SU-DHL-6 (cell line): ENCODE results near the gene NECAB2.

Experiments
- H2AFZ ChIP-seq: fragments of 200-600 bp; sonication (generic); 2 replicates; pipeline ENCODE4 v1.6.1; 2014; ENCODE audit warnings: low read depth, mild to moderate bottlenecking, moderate library complexity, mixed read lengths, antibody characterized with exemption, low read length; ENCODE audit not compliant: severe bottlenecking
- H3F3A ChIP-seq: fragments of 200-600 bp; shearing (Covaris generic); 2 replicates; pipeline ENCODE4 v1.6.0; 2016; ENCODE audit warnings: antibody characterized with exemption, mild to moderate bottlenecking; ENCODE audit not compliant: insufficient read depth
- H3K27ac ChIP-seq: fragments of 200-600 bp; sonication (generic); 2 replicates; pipeline ENCODE4 v1.5.1; 2016; ENCODE audit warnings: low read depth, mild to moderate bottlenecking, low read length, moderate library complexity, mixed read lengths
- H3K27me3 ChIP-seq: fragments of 200-600 bp; sonication (generic), shearing (Covaris generic); 2 replicates; pipeline ENCODE4 v1.6.0; 2014; ENCODE audit warnings: mild to moderate bottlenecking, low read length
- H3K36me3 ChIP-seq: fragments of 200-600 bp; sonication (generic); 2 replicates; pipeline ENCODE4 v1.6.1; 2014; ENCODE audit warnings: mild to moderate bottlenecking, low read length, mixed read lengths
- H3K4me2 ChIP-seq: fragments of 300-600, 200-600 bp; shearing (Covaris generic), sonication (generic); 2 replicates; pipeline ENCODE4 v1.6.0; 2014; ENCODE audit warnings: low read length, low read depth, mild to moderate bottlenecking; ENCODE audit not compliant: poor library complexity, severe bottlenecking
- H3K4me3 ChIP-seq: fragments of 200-600 bp; sonication (generic); 2 replicates; pipeline ENCODE4 v1.5.1; 2014; ENCODE audit warnings: antibody characterized with exemption, low read length, mild to moderate bottlenecking, mixed read lengths; ENCODE audit not compliant: insufficient read depth, poor library complexity, severe bottlenecking
- H3K79me2 ChIP-seq: fragments of 200-600 bp; sonication (generic); 2 replicates; pipeline ENCODE4 v1.6.1; 2014; ENCODE audit warnings: mild to moderate bottlenecking, low read length, moderate library complexity; ENCODE audit not compliant: insufficient read depth
- H3K9ac ChIP-seq: fragments of 200-600 bp; sonication (generic); 2 replicates; pipeline ENCODE4 v1.7.0; 2014; ENCODE audit warnings: mild to moderate bottlenecking, low read length
- H3K9me2 ChIP-seq: fragments of 200-600 bp; sonication (generic); replicated peaks from 2 replicates; pipeline ENCODE4 v1.6.1; 2014; ENCODE audit warnings: low read length; ENCODE audit not compliant: insufficient read depth
- H3K9me3 ChIP-seq: fragments of 200-600 bp; sonication (generic); 2 replicates; pipeline ENCODE4 v1.6.1; 2014; ENCODE audit warnings: low read length, mixed read lengths; ENCODE audit not compliant: insufficient read depth
- H4K20me1 ChIP-seq: fragments of 200-600 bp; sonication (generic); 2 replicates; pipeline ENCODE4 v1.6.1; 2014; ENCODE audit warnings: low read depth, mild to moderate bottlenecking, antibody characterized with exemption, low read length, moderate library complexity, mixed read lengths
- EZH2phosphoT487 ChIP-seq: fragments of 200-600 bp; sonication (generic), shearing (Covaris generic); conservative IDR thresholded peaks from 2 replicates; pipeline ENCODE4 v1.6.1; 2018; ENCODE audit warnings: mild to moderate bottlenecking, antibody characterized with exemption, low read length, moderate library complexity, mixed read lengths
- TF ChIP-seq, protein P1 (sequence below): fragments of 200-600 bp; sonication (generic); IDR thresholded peaks from one replicate; pipeline ENCODE4 v1.5.1; 2017; ENCODE audit warnings: antibody characterized with exemption, mild to moderate bottlenecking, low read length, moderate library complexity; ENCODE audit not compliant: insufficient read depth, poor library complexity, severe bottlenecking

Gene NECAB2

DNA sequence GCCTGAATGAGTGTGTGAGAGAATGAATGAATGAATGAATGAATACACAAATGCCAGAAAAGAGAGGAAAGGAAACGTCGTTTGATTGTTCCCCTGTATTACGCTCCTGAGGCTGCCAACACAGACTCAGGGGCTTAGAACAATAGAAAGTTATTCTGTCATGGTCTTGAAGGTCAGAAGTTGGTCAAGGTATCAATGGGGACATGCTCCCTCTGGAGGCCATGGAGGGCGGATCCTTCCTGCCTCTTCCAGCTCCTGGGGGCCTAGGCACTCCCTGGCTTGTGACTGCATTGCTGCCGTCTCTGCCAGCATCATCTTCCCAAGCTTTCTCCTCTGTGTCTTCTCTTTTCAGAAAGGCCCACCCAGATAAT, 76.1 kb downstream of the NECAB2 start:
- Histone ChIP-seq H3K9ac (no peak overlapping the region), H3K9me2 (no peaks in the 10 kb centered on the region), H3K4me2 (no peak overlapping the region), H4K20me1 (no peaks in the 10 kb centered on the region), H3K4me3 (no peak overlapping the region), H3F3A (no peaks in the 10 kb centered on the region), H3K36me3 (no peaks in the 10 kb centered on the region), H3K27me3 (no peaks in the 10 kb centered on the region), H3K79me2 (no peaks in the 10 kb centered on the region), H3K9me3 (no peaks in the 10 kb centered on the region), H3K27ac (no peak overlapping the region), H2AFZ (no peak overlapping the region)
- TF ChIP-seq, protein P1, sequence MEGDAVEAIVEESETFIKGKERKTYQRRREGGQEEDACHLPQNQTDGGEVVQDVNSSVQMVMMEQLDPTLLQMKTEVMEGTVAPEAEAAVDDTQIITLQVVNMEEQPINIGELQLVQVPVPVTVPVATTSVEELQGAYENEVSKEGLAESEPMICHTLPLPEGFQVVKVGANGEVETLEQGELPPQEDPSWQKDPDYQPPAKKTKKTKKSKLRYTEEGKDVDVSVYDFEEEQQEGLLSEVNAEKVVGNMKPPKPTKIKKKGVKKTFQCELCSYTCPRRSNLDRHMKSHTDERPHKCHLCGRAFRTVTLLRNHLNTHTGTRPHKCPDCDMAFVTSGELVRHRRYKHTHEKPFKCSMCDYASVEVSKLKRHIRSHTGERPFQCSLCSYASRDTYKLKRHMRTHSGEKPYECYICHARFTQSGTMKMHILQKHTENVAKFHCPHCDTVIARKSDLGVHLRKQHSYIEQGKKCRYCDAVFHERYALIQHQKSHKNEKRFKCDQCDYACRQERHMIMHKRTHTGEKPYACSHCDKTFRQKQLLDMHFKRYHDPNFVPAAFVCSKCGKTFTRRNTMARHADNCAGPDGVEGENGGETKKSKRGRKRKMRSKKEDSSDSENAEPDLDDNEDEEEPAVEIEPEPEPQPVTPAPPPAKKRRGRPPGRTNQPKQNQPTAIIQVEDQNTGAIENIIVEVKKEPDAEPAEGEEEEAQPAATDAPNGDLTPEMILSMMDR = no peak
- no peak for TF ChIP-seq EZH2phosphoT487

DNA sequence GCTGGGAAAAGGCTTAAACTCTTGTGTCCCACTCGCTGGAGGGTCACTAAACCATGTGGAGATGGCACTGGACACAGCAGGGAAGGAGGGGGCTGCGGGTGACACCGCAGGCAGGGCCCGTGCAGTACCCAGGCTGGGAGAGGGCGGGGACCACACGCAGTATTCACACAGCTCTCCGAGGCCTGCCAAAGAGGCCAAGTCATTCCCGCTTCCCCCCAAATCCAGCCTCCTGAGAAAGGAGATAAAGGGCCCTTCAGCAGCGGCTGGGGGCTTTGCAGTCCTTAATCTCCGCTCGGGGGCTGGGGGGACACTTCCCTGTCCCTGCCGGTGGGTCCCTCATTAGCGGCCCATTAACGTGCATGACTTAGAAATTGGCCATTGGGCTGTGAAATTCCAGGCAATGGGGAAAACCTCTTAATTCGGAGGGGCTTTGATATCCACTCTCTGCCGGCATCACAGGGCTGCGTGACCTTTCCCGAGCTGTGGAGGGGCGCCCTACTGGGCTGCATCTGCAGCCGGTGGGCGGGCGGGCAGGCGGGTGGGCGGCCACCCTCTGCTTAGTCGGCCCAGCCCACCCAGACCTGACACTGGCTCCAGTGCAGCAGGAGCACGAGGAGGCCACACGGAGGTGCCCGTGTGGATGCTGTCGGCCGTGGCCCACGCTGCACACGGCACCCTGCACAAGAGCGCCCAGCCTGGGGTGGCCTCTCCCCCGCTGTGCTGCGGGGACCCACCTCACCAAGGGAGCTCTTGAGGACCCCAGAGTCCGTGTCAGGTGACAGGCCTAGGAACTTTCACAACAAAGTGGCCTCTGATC, 77.2 kb downstream of the NECAB2 start:
- H4K20me1 ChIP-seq = no peaks in the 10 kb centered on the region
- no peak overlapping the region for H3K4me3 ChIP-seq
- no peaks in the 10 kb centered on the region for H3K9me3 ChIP-seq
- TF ChIP-seq, protein P1 = no peak
- no peak for TF ChIP-seq EZH2phosphoT487
- H2AFZ ChIP-seq = no peak overlapping the region
- no peaks in the 10 kb centered on the region for H3F3A ChIP-seq
- no peak overlapping the region for H3K9ac ChIP-seq
- H3K27me3 ChIP-seq = no peaks in the 10 kb centered on the region
- no peak overlapping the region for H3K27ac ChIP-seq
- no peaks in the 10 kb centered on the region for H3K79me2 ChIP-seq
- no peak overlapping the region for H3K4me2 ChIP-seq
- no peaks in the 10 kb centered on the region for H3K36me3 ChIP-seq
- no peaks in the 10 kb centered on the region for H3K9me2 ChIP-seq

DNA sequence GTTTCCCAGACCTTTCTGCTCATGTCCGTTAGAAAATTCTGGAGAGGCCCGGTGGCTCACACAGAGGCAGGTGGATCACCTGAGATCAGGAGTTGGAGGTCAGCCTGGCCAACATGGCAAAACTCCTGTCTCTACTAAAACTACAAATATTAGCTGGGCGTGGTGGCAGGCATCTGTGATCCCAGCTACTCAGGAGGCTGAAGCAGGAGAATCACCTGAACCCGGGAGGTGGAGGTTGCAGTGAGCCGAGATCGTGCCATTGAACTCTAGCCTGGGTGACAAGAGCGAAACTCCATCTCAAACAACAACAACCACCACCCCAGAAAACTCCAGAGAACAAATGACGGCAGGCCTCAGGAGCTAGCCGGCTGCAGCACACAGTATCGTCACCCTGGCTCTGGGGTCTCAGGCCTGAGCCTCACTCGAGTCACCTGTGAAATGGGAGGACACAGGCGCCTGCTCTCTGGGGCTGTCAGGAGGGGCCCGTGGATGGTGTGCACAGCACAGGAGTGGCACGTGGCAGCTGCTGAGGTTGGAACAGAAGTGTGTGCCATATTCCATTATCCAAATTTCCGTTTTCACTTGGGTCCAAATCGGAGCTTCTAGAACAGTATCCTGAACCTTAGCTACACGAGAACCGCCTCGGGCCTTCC, 77.9 kb downstream of the NECAB2 start:
- Histone ChIP-seq H3K9me2 (no peaks in the 10 kb centered on the region), H3K9me3 (no peaks in the 10 kb centered on the region), H3K9ac (no peak overlapping the region), H3K79me2 (no peaks in the 10 kb centered on the region), H3K27me3 (no peaks in the 10 kb centered on the region), H3K27ac (no peak overlapping the region), H3K4me2 (no peak overlapping the region), H3K36me3 (no peaks in the 10 kb centered on the region), H3F3A (no peaks in the 10 kb centered on the region), H2AFZ (no peak overlapping the region), H4K20me1 (no peaks in the 10 kb centered on the region), H3K4me3 (no peak overlapping the region)
- TF ChIP-seq EZH2phosphoT487 = no peak
- TF ChIP-seq, protein P1 = no peak
